Stomach (tissue), 9 donors: ENCODE results near the gene SPC24. TPM values are rescaled to one million over a fixed set of nuclear protein-coding genes. Genes with fewer than 3 reads are reported as not detected.

Experiments used
- DNase-seq, 2 donors: peaks; one replicate each; pipeline versions ENCODE4 v3.0.0 to v3.0.0-alpha.2; 2013 to 2019
- H3K27ac ChIP-seq, 5 donors: fragments of 200-600 bp in 4 of 5; sonication (generic) in 4 of 5; one replicate each; pipeline ENCODE4 v1.5.1; 2013 to 2019; ENCODE audit warnings: mild to moderate bottlenecking in 1 of 5, moderate library complexity in 1 of 5
- H3K27me3 ChIP-seq, 3 donors: fragments of 200-600 bp; sonication (generic); one replicate each; pipeline ENCODE4 v1.5.1; 2017 to 2019; ENCODE audit warnings: mixed run types in 1 of 3
- H3K36me3 ChIP-seq, 4 donors: fragments of 200-600 bp; sonication (generic); 1 replicate in 3 of 4; 2 replicates in 1 of 4; pipeline ENCODE4 v1.5.1; 2016 to 2019
- H3K4me1 ChIP-seq, 4 donors: fragments of 200-600 bp; sonication (generic); one replicate each; pipeline ENCODE4 v1.5.1; 2016 to 2019
- H3K4me3 ChIP-seq, 4 donors: fragments of 200-600 bp; sonication (generic) in 3 of 4; one replicate each; pipeline ENCODE4 v1.5.1; 2016 to 2019; ENCODE audit warnings: mild to moderate bottlenecking in 1 of 4
- H3K9me3 ChIP-seq, 4 donors: fragments of 200-600 bp; sonication (generic); one replicate each; pipeline ENCODE4 v1.5.1; 2016 to 2019
- CTCF ChIP-seq, 7 experiments: fragments of 450-650 bp in 4 of 7; fragments of 200-600 bp in 3 of 7; sonication (generic) in 3 of 7; IDR thresholded peaks; one replicate each; pipeline ENCODE4 v1.5.1; 2016 to 2019; ENCODE audit warnings: antibody characterized with exemption in 7 of 7, control low read depth in 2 of 7, mild to moderate bottlenecking in 1 of 7
- EP300 ChIP-seq: sonication (generic); formaldehyde crosslinking; IDR thresholded peaks from one replicate; pipeline ENCODE4 v1.6.1; 2017; ENCODE audit warnings: antibody characterized with exemption
- POLR2A ChIP-seq, 4 donors: fragments of 450-650 bp; IDR thresholded peaks; one replicate each; pipeline ENCODE4 v1.6.1; 2016; ENCODE audit warnings: antibody characterized with exemption in 4 of 4, control low read depth in 2 of 4, mild to moderate bottlenecking in 1 of 4, moderate library complexity in 1 of 4
- POLR2AphosphoS5 ChIP-seq, 3 donors: sonication (generic); formaldehyde crosslinking; IDR thresholded peaks; one replicate each; pipeline ENCODE4 v1.6.1; 2016; ENCODE audit warnings: antibody characterized with exemption in 3 of 3
- WGBS, 5 donors: extraction: QIAGEN DNeasy Blood & Tissue Kit in 3 of 5; methylation state at CpG; one replicate each; pipeline versions ENCODE4 v1.1.5 to v1.1.7; 2013 to 2018; 5-methylcytosine and 5-hydroxymethylcytosine counted together
- intact Hi-C: fragments of 100-400 bp; cut with DNase I; formaldehyde crosslinking; loops from one replicate; pipeline ENCODE4 v1.15.1; 2023; ENCODE audit warnings: low total_unique reads
- polyA plus RNA-seq, 3 donors: library from polyadenylated mRNA; stranded (reverse); fragments of 200-250 nt; gene quantifications; one replicate each; pipeline ENCODE4 v1.2.3, GENCODE V29; 2013
- total RNA-seq, 5 donors: library from RNA; depleted of rRNA; stranded (reverse); fragments of >200 nt; gene quantifications; one replicate each; pipeline versions ENCODE4 v1.1.0 to v1.2.3, GENCODE V29; 2014 to 2016
- donor health status: healthy with polysubstance abuse.
- donor health status: Bipolar disorder and iron deficiency.
- donor health status: healthy.

Gene SPC24
- total and polyA plus RNA-seq, 8 donors = 3.7 to 20.4 (median 9.2) TPM; not detected in 2

- H3K27ac ChIP-seq = peak overlapping the region in 4 of 5 donors; percentile 32 to 88 (median 66)
- intact Hi-C loops = no loop called here
- no peak for TF ChIP-seq CTCF (IDR thresholded peaks at IDR 0.05)
- TF ChIP-seq POLR2A (IDR thresholded peaks at IDR 0.05) = no peak
- TF ChIP-seq POLR2AphosphoS5 (IDR thresholded peaks at IDR 0.05) = peak in 1 of 3 donors; percentile 9
- no peak for TF ChIP-seq EP300
- peaks cover 52 to 92% (median 88%) of the 10 kb centered on the region in 4 donors for H3K36me3 ChIP-seq
- DNase-seq = no peak
- H3K4me3 ChIP-seq = no peak overlapping the region
- H3K4me1 ChIP-seq = peaks cover 8 to 56% (median 31%) of the 10 kb centered on the region in 4 donors
- no peaks in the 10 kb centered on the region for H3K9me3 ChIP-seq
- H3K27me3 ChIP-seq = no peaks in the 10 kb centered on the region
- WGBS, 5 donors = 58 to 91% (median 85%) methylated on average over 7 of the region's 7 CpGs
These were observed 13.0 kb upstream of the SPC24 start for GRCh38 chr19:11168568-11168967.

DNA sequence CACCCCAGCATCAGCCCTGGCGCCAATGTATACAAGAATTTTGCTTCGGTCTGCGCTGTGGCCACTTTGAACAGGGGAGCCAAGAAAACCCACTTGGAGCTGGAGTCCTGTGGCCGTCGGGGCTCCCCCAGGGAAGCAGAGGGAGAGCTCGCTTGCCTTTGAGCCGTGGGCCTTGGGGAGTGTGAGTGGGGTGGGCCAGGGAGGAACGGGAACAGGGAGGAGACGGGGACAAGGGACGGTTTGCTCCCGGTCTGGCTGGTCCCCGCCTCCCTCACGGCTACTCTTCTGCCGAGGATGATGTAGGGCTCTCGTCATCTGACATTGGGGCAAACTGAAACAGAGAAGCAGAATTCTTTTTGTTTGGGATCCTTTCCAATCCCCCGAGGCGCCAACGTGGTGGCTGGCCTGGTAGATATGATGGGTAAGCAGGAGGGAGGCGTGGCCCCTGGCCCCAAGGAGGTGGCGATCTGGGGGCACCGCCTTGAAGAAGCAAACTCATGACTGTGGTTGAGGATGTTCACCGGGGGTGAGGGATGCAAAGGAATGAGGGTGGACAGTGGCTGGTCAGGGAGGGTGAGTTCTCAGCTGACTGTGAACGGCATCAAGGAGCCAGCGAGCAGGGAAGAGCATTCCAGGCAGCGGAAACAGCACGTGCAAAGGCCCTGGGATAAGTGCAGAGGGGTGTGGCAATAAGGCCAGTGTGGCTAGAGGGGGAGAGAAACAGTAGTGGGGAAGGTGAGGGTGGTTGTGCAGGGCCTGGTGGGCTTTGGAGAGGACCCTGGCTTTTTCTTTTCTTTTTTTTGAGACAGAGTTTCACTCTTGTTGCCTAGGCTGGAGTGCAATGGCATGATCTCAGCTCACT is 10.9 kb upstream of the SPC24 start:
- Histone ChIP-seq H3K36me3 (peaks cover 35 to 72% (median 69%) of the 10 kb centered on the region in 4 donors), H3K27me3 (no peaks in the 10 kb centered on the region), H3K4me1 (peaks cover 8 to 64% (median 31%) of the 10 kb centered on the region in 4 donors), H3K4me3 (no peak overlapping the region), H3K27ac (peak overlapping the region; percentile 77 to 88 (median 83)), H3K9me3 (no peaks in the 10 kb centered on the region)
- WGBS, 5 donors = 54 to 81% (median 70%) methylated on average over 26 of the region's 26 CpGs
- DNase-seq = peak in 1 of 2 donors; percentile 57
- no peak for TF ChIP-seq CTCF (IDR thresholded peaks at IDR 0.05)
- TF ChIP-seq POLR2AphosphoS5 (IDR thresholded peaks at IDR 0.05) = peak in 1 of 3 donors; percentile 14
- intact Hi-C loops = no loop called here

DNA sequence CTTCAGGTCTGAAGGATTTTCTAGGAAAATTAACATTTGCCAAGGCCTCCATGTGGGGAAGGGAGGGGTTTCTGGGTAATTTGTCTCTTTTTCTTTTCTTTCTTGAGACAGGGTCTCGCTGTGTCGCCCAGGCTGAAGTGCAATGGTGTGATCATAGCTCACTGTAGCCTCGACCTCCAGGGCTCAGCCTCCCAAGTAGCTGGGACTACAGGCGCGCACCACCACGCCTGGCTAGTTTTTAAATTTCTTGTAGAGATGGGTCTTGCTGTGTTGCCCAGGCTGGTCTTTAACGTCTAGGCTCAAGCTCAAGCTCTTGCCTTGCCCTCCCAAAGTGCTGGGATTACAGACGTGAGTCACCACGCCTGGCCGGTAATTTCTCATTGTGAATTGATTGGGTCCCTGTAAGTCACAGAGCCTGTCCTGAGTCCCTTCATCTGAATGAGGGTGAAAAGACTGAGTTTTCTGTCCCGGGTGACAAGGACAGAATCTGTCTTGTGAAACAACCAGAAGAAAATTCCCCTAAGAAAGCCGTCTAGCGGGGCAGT is 10.0 kb upstream of the SPC24 start:
- intact Hi-C loops = no loop called here
- 76 to 86% (median 83%) methylated on average over 13 of the region's 13 CpGs for WGBS, 5 donors
- no peak for DNase-seq
- Histone ChIP-seq H3K9me3 (no peaks in the 10 kb centered on the region), H3K36me3 (peaks cover 28 to 63% (median 60%) of the 10 kb centered on the region in 4 donors), H3K27me3 (no peaks in the 10 kb centered on the region), H3K27ac (peak overlapping the region; percentile 63 to 88 (median 83)), H3K4me1 (peaks cover 9 to 67% (median 29%) of the 10 kb centered on the region in 4 donors), H3K4me3 (no peak overlapping the region)
- TF ChIP-seq POLR2A (IDR thresholded peaks at IDR 0.05) (no peak), POLR2AphosphoS5 (IDR thresholded peaks at IDR 0.05) (no peak), CTCF (IDR thresholded peaks at IDR 0.05) (no peak), EP300 (no peak)

DNA sequence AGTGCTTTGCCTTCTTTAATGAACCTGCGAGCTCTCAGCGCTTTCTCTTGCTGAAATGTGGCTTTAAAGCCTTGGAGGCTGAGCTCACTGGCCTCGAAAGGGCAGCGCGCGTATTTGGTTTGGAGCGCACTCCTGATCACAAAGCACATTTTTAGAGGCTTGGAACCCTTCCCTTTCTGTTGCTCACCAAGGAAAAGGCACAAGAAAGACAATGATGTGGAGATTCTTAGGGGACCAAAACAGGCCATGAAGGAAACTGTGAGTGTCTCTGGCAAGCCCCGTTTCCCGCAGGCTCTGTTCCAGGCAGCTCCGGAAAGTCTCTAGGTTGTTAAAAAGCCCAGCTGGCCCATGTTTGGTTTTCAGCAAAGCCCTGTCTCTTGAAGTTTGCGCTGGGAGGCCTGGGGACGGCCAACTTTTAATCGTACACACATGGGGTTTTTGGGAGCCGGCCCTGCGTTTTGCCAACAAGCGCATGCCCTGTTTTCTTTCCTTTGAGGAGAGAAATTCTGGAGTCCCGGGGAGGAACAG is 9.4 kb upstream of the SPC24 start:
- peak; percentile 65 to 89 for DNase-seq
- Histone ChIP-seq H3K9me3 (no peaks in the 10 kb centered on the region), H3K4me1 (peaks cover 15 to 67% (median 29%) of the 10 kb centered on the region in 4 donors), H3K4me3 (no peak overlapping the region), H3K27ac (peak overlapping the region; percentile 63 to 88 (median 83)), H3K27me3 (no peaks in the 10 kb centered on the region), H3K36me3 (peaks cover 22 to 57% (median 54%) of the 10 kb centered on the region in 4 donors)
- TF ChIP-seq POLR2AphosphoS5 (IDR thresholded peaks at IDR 0.05) (peak; percentile 34 to 72 (median 48)), EP300 (no peak), CTCF (IDR thresholded peaks at IDR 0.05) (no peak), POLR2A (IDR thresholded peaks at IDR 0.05) (no peak)
- 40 to 74% (median 69%) methylated on average over 16 to 17 of the region's 17 CpGs for WGBS, 5 donors
- intact Hi-C loops = no loop called here
